ENCODE measurements around the gene KLRC4.
"Not testable (repeated sequence)": the region's sequence is repeated elsewhere in the genome, so short reads cannot be mapped to it uniquely, and the experiment has no call there.

KLRC4 gene

DNA sequence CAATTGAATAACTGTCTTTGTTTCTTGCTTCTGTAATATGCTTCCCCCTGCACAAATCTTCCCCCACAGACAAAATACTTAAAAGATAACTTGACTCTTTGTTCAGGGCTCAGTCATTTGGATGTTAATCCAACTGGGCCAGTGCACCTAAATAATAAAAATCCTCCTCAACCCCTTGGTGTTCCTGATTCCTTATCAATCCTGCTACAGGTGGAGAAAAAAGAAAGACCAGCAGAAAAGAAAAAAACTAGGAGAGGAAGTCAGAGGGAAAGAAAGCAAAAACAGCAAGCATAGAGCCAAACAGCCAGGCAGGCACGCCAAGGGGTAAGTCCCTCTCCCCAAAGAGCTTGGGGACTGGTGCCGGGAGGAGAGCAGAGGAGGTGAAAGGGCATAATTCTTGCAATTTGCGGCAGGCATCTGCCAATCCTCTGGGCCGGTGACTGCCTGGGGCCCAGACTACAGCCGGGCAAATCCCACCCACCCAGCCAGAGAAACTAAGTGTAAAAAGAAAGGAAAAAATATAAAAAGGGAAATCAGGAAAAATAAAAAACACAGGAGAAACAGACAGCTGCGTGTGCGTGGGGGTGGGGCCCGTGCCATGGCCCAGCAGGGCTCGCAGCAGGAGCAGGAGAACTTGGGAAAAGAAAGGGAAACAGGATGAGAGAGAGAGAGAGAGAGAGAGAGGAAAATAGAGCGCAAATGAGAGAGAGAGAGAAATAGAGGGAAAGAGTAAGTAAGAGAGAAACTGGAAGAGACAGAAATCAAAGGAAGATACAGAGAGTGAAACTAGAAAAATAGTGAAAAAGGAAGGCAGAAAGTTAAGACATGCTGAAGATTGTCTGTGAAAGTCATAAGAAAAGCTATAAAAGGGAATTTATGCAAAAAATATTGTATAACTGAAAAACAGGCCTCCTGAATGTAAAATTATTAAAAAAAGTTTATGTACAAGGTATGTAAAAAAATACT lies 41.1 kb downstream of the KLRC4 start:
- in situ Hi-C loops (cut with HindIII; ENCODE audit: low pct_ligation_motif_present, low sequenced_read_pairs), result no loop called here
- Histone ChIP-seq H3K27ac (no peak overlapping the region), H3K27me3 (replicated peaks) (no peaks in the 10 kb centered on the region), H3K36me3 (replicated peaks) (no peaks in the 10 kb centered on the region), H3K4me3 (ENCODE audit: low read depth, low read length) (no peak overlapping the region)
- TF ChIP-seq, protein P1, sequence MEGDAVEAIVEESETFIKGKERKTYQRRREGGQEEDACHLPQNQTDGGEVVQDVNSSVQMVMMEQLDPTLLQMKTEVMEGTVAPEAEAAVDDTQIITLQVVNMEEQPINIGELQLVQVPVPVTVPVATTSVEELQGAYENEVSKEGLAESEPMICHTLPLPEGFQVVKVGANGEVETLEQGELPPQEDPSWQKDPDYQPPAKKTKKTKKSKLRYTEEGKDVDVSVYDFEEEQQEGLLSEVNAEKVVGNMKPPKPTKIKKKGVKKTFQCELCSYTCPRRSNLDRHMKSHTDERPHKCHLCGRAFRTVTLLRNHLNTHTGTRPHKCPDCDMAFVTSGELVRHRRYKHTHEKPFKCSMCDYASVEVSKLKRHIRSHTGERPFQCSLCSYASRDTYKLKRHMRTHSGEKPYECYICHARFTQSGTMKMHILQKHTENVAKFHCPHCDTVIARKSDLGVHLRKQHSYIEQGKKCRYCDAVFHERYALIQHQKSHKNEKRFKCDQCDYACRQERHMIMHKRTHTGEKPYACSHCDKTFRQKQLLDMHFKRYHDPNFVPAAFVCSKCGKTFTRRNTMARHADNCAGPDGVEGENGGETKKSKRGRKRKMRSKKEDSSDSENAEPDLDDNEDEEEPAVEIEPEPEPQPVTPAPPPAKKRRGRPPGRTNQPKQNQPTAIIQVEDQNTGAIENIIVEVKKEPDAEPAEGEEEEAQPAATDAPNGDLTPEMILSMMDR (IDR thresholded peaks at IDR 0.05; ENCODE audit: low read depth, low read length, missing control alignments), result no peak
- no peak for DNase-seq

DNA sequence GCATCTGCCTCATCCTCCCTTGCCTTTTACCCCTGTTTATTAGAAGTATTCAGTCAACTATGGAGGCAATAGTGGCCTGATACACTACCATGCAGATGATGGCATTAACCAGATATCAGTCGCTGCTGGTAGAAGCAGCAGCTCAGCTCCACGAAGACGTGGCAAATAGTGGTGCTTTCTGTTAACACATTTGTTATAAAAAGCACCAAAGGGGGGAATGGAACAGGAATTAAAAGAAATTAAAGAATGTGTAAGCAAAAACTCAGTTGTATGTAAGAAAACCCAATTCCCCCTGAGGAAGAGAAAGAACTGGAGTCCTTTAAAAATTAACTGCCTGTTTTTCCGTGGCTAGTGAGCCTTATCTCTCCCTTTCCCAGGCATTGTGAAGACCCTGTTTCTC lies 41.8 kb downstream of the KLRC4 start:
- H3K27ac ChIP-seq; H3K27me3 ChIP-seq (replicated peaks); H3K36me3 ChIP-seq (replicated peaks); DNase-seq; in situ Hi-C loops (cut with HindIII; ENCODE audit: low pct_ligation_motif_present, low sequenced_read_pairs); H3K4me3 ChIP-seq (ENCODE audit: low read depth, low read length): not testable (repeated sequence)

DNA sequence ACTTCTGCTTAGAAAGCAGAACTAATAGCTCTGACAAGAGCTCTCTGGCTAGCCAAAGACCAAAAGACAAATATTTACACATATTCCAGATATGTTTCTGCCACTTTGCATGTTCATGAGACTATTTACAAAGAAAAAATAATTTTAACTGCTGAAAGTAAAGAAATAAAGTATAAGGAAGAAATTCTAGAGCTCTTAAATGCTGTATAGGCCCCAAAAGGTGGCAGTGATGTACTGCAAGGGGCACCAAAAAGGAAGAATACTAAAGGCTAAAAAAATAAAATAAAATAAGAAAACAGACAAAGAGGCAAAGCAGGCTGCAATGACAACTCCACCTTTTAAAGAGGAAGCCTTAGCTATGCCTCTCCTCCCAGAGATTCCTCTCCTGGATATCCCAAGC lies 42.7 kb downstream of the KLRC4 start:
- no peaks in the 10 kb centered on the region for H3K27me3 ChIP-seq (replicated peaks)
- DNase-seq, result no peak
- no peaks in the 10 kb centered on the region for H3K36me3 ChIP-seq (replicated peaks)
- TF ChIP-seq, protein P1 (IDR thresholded peaks at IDR 0.05; ENCODE audit: low read depth, low read length, missing control alignments), result peak; percentile 33
- no peak overlapping the region for H3K4me3 ChIP-seq (ENCODE audit: low read depth, low read length)
- no peak overlapping the region for H3K27ac ChIP-seq
- in situ Hi-C loops (cut with HindIII; ENCODE audit: low pct_ligation_motif_present, low sequenced_read_pairs), result no loop called here

DNA sequence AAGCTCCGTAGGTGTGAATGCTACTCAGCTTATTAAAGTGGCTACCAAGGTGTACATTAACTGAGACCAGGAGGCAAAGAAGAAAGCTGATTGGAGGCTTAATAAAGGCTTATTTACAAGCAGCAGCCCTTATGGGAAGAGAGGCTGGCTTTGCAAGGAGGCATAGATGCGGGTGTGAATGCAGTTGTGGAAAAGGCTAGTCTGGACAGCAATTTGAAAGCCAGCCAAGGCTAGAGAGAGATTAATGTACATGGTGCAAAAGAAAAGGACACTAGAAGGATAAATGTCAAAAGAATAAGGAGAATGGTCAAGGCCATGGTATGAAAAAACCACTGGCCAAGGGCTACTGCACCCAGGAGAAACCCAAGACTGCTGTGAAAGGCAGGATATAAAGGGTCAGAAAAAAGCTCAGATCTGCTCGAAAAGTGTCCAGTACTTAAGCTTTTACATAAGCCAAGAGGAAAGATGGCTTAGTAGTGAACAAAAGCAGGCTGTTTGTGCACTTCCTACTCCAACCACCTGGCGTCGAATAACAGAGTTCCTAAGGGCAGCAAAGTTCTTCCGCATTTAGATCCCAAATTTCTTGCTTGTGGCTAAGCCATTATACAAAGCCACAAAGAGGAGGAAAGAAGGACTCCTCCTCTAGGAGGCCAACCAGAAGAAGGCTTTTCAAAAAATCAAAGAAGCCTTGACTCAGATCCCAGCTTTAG lies 43.7 kb downstream of the KLRC4 start:
- in situ Hi-C loops (cut with HindIII; ENCODE audit: low pct_ligation_motif_present, low sequenced_read_pairs), result no loop called here

DNA sequence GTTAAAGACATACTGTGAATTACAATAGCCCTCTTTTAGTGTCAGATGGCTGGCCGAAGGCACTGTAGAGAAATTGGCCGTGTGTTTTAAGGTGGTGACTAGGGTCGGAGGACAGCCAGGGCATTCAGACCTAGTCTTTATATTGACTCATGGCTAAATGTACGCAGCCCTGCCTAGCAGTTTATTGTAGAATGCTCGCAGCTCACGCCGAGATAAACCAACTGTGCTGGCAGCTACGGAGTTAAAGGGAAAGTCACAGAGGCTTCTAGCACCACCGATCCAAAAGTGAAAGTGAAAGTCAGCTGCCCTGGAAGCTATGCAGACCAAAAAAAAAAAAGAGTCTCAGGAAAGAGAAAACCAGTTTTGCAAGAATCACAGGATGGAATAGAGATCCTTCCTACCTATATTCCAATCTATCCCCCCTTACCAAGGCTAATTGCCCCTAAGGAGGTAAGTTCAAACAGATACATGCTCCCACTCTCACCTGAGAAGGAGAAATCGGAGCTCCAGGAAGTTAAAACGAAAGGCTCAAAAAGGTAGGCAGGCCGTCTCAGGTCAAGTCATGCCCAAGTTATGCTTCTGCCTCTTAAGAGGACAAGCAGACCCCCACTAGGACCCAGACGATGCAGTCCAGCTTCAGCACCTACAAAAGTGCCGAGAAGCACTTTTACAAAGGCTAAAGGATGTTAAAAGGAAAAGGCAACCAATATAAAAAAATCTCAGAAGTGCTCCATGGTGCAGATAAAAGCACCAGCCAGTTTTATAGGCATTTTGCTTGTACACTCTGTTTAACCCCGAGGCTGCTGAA lies 44.5 kb downstream of the KLRC4 start:
- Histone ChIP-seq H3K36me3 (replicated peaks) (no peaks in the 10 kb centered on the region), H3K27me3 (replicated peaks) (no peaks in the 10 kb centered on the region), H3K4me3 (ENCODE audit: low read depth, low read length) (peak overlapping the region; percentile 66), H3K27ac (peak overlapping the region; percentile 91)
- in situ Hi-C loops (cut with HindIII; ENCODE audit: low pct_ligation_motif_present, low sequenced_read_pairs), result no loop called here
- TF ChIP-seq, protein P1 (IDR thresholded peaks at IDR 0.05; ENCODE audit: low read depth, low read length, missing control alignments), result no peak
- peak; percentile 80 for DNase-seq

More for the DNA sequence above, 43.7 kb downstream of the KLRC4 start:
- TF ChIP-seq, protein P1 (IDR thresholded peaks at IDR 0.05; ENCODE audit: low read depth, low read length, missing control alignments), result peak; percentile 54
- DNase-seq, result no peak
- peak overlapping the region; percentile 66 for H3K4me3 ChIP-seq (ENCODE audit: low read depth, low read length)
- H3K27me3 ChIP-seq (replicated peaks), result no peaks in the 10 kb centered on the region
- no peaks in the 10 kb centered on the region for H3K36me3 ChIP-seq (replicated peaks)
- no peak overlapping the region for H3K27ac ChIP-seq
